ENCODE results near the gene RPL11.

RPL11 gene

DNA sequence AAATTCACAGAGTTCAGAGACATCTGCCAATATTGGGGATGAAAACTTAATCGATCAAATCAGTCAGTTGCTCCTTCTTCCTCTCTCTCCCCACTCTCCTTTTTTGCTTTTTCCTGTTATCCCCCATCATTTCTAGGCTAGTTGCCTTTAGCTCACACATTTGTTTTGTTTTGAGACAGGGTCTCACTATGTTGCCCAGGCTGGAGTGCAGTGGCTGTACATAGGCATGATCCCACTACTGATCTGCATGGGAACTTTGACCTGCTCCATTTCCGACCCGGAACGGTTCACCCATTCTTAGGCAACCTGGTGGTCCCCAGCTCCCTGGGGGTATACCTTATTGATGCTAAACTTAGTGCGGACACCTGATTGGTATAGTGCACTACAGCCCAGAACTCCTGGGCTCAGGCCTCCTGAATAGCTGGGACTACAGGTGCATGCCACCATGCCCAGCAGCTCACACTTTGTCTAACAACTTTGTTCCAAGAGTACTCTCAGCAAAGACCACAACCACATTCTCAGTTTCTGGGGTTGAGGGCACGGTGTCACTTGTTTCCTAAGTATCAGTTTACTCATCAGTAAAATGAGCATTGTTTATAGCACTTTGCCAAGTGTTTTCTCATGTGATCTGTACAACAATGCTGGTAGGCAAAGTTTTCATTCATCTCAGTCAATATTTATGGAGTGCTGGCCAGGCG lies 45.0 kb downstream of the RPL11 start:
- no peak for FAIRE-seq

DNA sequence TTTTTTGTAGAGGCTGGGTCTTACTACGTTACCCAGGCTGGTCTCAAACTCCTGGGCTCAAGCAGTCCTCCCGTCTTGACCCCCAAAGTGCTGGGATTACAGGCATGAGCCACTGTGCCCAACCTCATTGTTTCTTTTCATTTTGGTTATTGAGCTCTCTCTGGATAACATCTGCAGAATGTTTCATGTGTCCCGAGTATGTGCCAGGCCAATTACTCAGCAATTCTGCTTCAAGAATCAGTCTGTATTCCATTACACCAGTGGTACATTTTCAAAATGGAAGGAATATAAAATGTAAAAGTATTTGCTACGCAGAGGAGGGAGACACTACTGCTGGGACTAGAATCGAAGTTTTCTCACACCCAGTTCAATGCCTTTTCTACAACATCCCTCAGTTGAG lies 50.0 kb downstream of the RPL11 start:
- FAIRE-seq = no peak

DNA sequence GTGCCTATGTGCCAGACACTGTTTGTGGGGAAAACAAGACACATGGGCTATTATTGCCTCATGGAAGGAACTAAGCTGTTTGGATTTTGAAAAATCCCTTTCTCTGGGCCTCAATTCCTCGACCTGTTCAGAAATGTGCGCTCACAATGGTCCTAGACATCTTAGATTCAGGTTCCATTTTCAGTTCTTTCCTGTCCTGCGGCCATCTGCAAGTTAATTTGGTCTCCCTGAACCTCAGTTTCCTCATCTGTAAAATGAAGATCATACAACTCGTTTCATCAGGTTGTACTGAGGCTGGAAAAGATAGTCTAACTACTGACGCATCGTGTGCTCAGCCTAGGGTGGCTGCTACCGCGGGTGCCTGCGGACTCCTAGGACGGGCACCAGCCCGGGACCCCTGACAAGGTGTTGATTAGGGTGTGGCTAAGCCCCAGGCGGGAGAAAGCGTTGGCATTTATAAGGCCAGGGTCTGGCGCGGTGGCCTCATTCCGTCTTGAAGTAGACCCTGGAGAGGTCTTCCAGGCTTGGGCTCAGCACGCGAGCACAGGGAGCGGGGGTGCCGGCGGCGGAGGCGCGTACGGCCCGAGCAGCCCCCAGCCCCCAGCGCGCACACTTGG lies 51.2 kb downstream of the RPL11 start:
- FAIRE-seq = no peak

DNA sequence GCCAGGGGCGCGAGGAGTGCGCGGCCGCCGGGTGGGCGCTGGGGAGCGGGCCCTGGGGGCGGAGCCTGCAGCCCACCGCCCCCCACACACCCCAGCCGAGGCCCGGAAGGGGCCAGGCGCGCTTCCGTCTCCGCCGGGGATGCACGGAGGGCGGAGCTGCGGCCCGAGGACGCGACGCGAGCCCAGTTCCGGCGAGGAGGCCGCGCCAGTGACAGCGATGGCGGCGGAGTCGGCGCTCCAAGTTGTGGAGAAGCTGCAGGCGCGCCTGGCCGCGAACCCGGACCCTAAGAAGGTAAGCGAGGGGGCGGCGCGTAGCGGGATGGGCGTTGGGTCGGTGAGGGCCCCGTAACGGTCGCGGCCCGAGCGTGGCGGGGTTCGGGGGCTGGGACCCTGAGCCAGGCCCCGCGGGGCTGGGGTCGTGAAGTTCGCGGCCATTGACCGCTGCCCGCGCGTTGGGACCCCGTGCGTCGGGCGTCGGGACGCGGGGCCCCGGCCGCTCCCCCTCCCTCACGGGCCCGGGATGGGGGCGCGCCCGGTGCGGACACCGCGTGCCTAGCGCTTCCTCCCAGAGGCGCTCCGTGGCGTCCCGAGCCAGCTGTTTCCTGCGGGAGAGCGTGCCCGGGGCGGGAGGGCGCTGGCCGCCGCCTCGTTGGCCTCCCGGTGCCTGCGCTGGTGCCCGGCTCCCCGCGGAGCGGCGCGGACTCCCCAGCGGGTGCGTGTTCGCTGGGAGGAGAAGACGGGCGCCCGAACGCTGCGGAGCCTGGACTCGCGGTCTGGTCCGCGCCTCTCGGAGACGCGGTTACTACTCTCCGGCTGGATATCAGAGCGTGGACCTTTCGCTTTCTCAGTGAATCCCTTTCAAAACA lies 51.9 kb downstream of the RPL11 start, which contains the start of gene ELOA:
Gene ELOA (plus strand): TSS at position 185 of the 866 bp plus-strand sequence. CDS start 33 bp downstream, at position 218.
- no peak for FAIRE-seq

DNA sequence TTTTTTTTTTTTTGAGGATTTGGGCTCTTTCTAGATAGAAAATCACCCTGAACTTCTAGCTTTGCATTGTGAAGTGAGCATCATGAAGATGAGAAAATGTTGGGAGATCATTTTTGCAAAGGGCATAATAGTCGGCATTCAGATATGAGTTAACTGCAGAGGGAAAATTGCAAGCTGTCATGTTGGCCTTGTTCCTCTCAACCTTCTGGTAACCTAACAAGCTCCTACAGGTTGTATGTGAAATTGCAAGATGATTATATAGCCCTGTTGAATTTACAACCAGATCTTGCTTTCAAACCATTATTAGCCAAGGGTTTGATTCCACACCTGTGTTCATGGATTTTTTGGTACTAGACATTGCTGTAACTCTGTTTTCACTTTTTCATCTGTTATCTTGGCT lies 53.9 kb downstream of the RPL11 start:
- FAIRE-seq = no peak
